Transverse colon (tissue), 4 donors: ENCODE measurements around the gene DRGX.

ENCODE experiments used
- CTCF ChIP-seq, 5 experiments: fragments of 200-600 bp in 3 of 5; fragments of 450-650 bp in 2 of 5; sonication (generic) in 3 of 5; IDR thresholded peaks; 1 replicate in 2 of 5; 2 replicates in 3 of 5; pipeline ENCODE4 v1.5.1; 2016 to 2017; ENCODE audit warnings: antibody characterized with exemption in 5 of 5, inconsistent platforms in 3 of 5, mild to moderate bottlenecking in 2 of 5, moderate library complexity in 1 of 5
- POLR2A ChIP-seq: fragments of 450-650 bp; IDR thresholded peaks from one replicate; pipeline ENCODE4 v1.6.1; 2016; ENCODE audit warnings: antibody characterized with exemption, mild to moderate bottlenecking, moderate library complexity
- POLR2AphosphoS5 ChIP-seq, 3 donors: sonication (generic); formaldehyde crosslinking; IDR thresholded peaks; one replicate each; pipeline ENCODE4 v1.6.1; 2016; ENCODE audit warnings: antibody characterized with exemption in 3 of 3

- TF ChIP-seq POLR2AphosphoS5 (IDR thresholded peaks at IDR 0.05) (no peak), CTCF (IDR thresholded peaks at IDR 0.05) (no peak), POLR2A (no peak)
These were observed 7.7 kb downstream of the DRGX start for GRCh38 chr10:49388161-49388560.
